ENCODE measurements around the gene CACNA2D2.

GRCh38 chr3:50327129-50327528 is 176.3 kb downstream of the CACNA2D2 start:
- TF ChIP-seq CTCF (IDR thresholded peaks at IDR 0.05) (no peak), POLR2A (IDR thresholded peaks at IDR 0.05) (no peak)

All from lower leg skin (tissue), 3 donors.